Fibroblast of villous mesenchyme (primary cell): ENCODE results near the gene CLASP1. TPM values are rescaled to one million over a fixed set of nuclear protein-coding genes. Genes with fewer than 3 reads are reported as not detected.
A peak's percentile ranks its signal among the peaks of the same experiment; 100 is the strongest.

Experiments
- DNase-seq: peaks from one replicate; pipeline ENCODE4 v3.0.0-alpha.2; 2010; ENCODE audit warnings: low read depth
- H3K4me3 ChIP-seq: 2 replicates; pipeline ENCODE4 v1.5.1; 2011; ENCODE audit warnings: low read depth, mild to moderate bottlenecking, low read length
- total RNA-seq: library from RNA; depleted of rRNA; stranded (reverse); fragments of >200 nt; gene quantifications from 2 replicates; pipeline ENCODE4 v1.2.3, GENCODE V29; 2012
- TF ChIP-seq, protein P1 (sequence below): IDR thresholded peaks from 2 replicates; pipeline ENCODE4 v1.5.1; 2012; ENCODE audit warnings: low read depth, mild to moderate bottlenecking, low read length; ENCODE audit not compliant: insufficient read depth

The CLASP1 gene
- total RNA-seq, 1 donor, result 58.3 TPM

- DNase-seq, result no peak
- no peak overlapping the region for H3K4me3 ChIP-seq
- TF ChIP-seq, protein P1, sequence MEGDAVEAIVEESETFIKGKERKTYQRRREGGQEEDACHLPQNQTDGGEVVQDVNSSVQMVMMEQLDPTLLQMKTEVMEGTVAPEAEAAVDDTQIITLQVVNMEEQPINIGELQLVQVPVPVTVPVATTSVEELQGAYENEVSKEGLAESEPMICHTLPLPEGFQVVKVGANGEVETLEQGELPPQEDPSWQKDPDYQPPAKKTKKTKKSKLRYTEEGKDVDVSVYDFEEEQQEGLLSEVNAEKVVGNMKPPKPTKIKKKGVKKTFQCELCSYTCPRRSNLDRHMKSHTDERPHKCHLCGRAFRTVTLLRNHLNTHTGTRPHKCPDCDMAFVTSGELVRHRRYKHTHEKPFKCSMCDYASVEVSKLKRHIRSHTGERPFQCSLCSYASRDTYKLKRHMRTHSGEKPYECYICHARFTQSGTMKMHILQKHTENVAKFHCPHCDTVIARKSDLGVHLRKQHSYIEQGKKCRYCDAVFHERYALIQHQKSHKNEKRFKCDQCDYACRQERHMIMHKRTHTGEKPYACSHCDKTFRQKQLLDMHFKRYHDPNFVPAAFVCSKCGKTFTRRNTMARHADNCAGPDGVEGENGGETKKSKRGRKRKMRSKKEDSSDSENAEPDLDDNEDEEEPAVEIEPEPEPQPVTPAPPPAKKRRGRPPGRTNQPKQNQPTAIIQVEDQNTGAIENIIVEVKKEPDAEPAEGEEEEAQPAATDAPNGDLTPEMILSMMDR, result no peak
Observed at GRCh38 chr2:121372082-121372481, 277.2 kb downstream of the CLASP1 start.

DNA sequence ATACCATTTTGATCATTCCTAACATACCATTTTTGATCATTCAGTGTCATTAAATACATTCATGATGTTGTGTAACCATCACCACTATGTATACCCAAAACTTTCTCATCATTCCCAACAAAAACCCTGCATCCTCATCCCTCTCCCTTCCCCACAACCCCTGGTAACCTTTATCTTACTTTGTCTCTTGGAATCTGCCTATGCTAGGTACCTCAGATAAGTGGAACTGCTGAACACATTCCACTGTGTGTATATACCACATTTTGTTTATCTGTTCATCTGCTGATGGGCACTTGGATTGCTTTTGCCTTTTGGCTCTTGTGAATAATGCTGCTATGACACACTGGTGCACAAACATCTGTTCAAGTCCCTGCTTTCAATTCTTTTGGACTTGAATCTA is 280.4 kb downstream of the CLASP1 start:
- DNase-seq, result no peak
- no peak overlapping the region for H3K4me3 ChIP-seq
- TF ChIP-seq, protein P1, result no peak

DNA sequence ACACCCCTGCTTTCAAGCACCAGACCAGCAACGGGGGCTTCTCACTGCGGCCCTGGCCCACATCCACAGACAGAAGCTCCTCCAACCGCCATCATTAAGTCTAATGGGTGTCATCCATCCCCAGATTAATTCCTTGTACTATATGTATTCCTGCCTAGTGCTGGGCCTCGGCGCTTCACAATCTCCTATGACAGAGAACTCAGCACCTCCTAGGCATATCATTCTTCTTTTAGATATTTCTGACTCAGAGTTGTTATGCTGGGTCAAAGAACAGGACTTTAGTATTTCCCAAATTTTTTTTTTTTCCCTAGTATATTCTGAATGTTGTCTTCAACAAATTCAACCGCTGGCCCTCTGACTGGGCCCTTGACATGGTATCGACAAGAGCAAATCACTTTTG is 281.1 kb downstream of the CLASP1 start:
- no peak for DNase-seq
- TF ChIP-seq, protein P1, result no peak
- H3K4me3 ChIP-seq, result no peak overlapping the region

GRCh38 chr2:121367246-121367900 is 281.9 kb downstream of the CLASP1 start:
- no peak for DNase-seq
- no peak overlapping the region for H3K4me3 ChIP-seq
- TF ChIP-seq, protein P1, result no peak

- H3K4me3 ChIP-seq, result no peak overlapping the region
- TF ChIP-seq, protein P1, result no peak
- DNase-seq, result peak; percentile 37
Observed at GRCh38 chr2:121366040-121366439, 283.2 kb downstream of the CLASP1 start.

GRCh38 chr2:121365061-121365460 is 284.2 kb downstream of the CLASP1 start:
- no peak overlapping the region for H3K4me3 ChIP-seq
- TF ChIP-seq, protein P1, result no peak
- DNase-seq, result no peak
